MM.1S (cell line): ENCODE results near the gene PI4K2A.
A peak's percentile ranks its signal among the peaks of the same experiment; 100 is the strongest.

ENCODE experiments used
- DNase-seq: peaks from one replicate; pipeline ENCODE4 v3.0.0-alpha.2; 2015
- H2AFZ ChIP-seq: fragments of 300-600 bp; sonication (generic); 2 replicates; pipeline ENCODE4 v1.6.0; 2016; ENCODE audit warnings: antibody characterized with exemption, low read length
- H3F3A ChIP-seq: fragments of 300-600 bp; sonication (generic); 2 replicates; pipeline ENCODE4 v1.6.1; 2016; ENCODE audit warnings: mild to moderate bottlenecking, antibody characterized with exemption, low read length, moderate library complexity, mixed read lengths; ENCODE audit not compliant: insufficient read depth
- H3K27ac ChIP-seq: fragments of 300-600 bp; sonication (generic); 2 replicates; pipeline ENCODE4 v1.5.1; 2016; ENCODE audit warnings: mild to moderate bottlenecking, low read length
- H3K27me3 ChIP-seq: fragments of 300-600 bp; sonication (generic); replicated peaks from 2 replicates; pipeline ENCODE4 v1.6.0; 2016; ENCODE audit warnings: low read length; ENCODE audit not compliant: insufficient read depth
- H3K36me3 ChIP-seq: fragments of 300-600 bp; sonication (generic); replicated peaks from 2 replicates; pipeline ENCODE4 v1.6.1; 2016; ENCODE audit warnings: mild to moderate bottlenecking, low read length, mixed read lengths; ENCODE audit not compliant: insufficient read depth
- H3K4me1 ChIP-seq: fragments of 300-600 bp; sonication (generic); 2 replicates; pipeline ENCODE4 v1.6.1; 2016; ENCODE audit warnings: low read length, mixed read lengths
- H3K4me2 ChIP-seq: fragments of 300-600 bp; sonication (generic); 2 replicates; pipeline ENCODE4 v1.6.0; 2016; ENCODE audit warnings: low read depth, low read length
- H3K4me3 ChIP-seq: fragments of 300-600 bp; sonication (generic); 2 replicates; pipeline ENCODE4 v1.5.1; 2016; ENCODE audit warnings: low read length, mixed read lengths
- H3K79me2 ChIP-seq: fragments of 300-600 bp; sonication (generic); 2 replicates; pipeline ENCODE4 v1.6.1; 2016; ENCODE audit warnings: mixed run types, low read length, mixed read lengths
- H3K9ac ChIP-seq: fragments of 300-600 bp; sonication (generic); 2 replicates; pipeline ENCODE4 v1.6.1; 2016; ENCODE audit warnings: low read length, mixed read lengths
- H3K9me2 ChIP-seq: fragments of 300-600 bp; sonication (generic); replicated peaks from 2 replicates; pipeline ENCODE4 v1.6.1; 2016; ENCODE audit warnings: mild to moderate bottlenecking, low read length, mixed read lengths; ENCODE audit not compliant: insufficient read depth
- H3K9me3 ChIP-seq: fragments of 300-600 bp; sonication (generic); replicated peaks from 2 replicates; pipeline ENCODE4 v1.6.1; 2016; ENCODE audit warnings: mild to moderate bottlenecking, low read length, mixed read lengths; ENCODE audit not compliant: insufficient read depth
- H4K20me1 ChIP-seq: fragments of 300-600 bp; sonication (generic); 2 replicates; pipeline ENCODE4 v1.6.1; 2016; ENCODE audit warnings: mild to moderate bottlenecking, low read length, moderate library complexity, mixed read lengths; ENCODE audit not compliant: insufficient read depth
- EZH2 ChIP-seq: fragments of 300-600 bp; sonication (generic); optimal IDR thresholded peaks from 2 replicates; pipeline ENCODE3; 2017; ENCODE audit warnings: low read depth, mild to moderate bottlenecking, antibody characterized with exemption, low read length, mixed read lengths
- EZH2phosphoT487 ChIP-seq: fragments of 300-600 bp; sonication (generic); IDR thresholded peaks from 2 replicates; pipeline ENCODE4 v1.6.1; 2018; ENCODE audit warnings: antibody characterized with exemption, low read length
- TF ChIP-seq, protein P1 (sequence below): fragments of 300-600 bp; sonication (generic); IDR thresholded peaks from 2 replicates; pipeline ENCODE4 v1.5.1; 2016; ENCODE audit warnings: antibody characterized with exemption, low read length, mixed read lengths

The PI4K2A gene

DNA sequence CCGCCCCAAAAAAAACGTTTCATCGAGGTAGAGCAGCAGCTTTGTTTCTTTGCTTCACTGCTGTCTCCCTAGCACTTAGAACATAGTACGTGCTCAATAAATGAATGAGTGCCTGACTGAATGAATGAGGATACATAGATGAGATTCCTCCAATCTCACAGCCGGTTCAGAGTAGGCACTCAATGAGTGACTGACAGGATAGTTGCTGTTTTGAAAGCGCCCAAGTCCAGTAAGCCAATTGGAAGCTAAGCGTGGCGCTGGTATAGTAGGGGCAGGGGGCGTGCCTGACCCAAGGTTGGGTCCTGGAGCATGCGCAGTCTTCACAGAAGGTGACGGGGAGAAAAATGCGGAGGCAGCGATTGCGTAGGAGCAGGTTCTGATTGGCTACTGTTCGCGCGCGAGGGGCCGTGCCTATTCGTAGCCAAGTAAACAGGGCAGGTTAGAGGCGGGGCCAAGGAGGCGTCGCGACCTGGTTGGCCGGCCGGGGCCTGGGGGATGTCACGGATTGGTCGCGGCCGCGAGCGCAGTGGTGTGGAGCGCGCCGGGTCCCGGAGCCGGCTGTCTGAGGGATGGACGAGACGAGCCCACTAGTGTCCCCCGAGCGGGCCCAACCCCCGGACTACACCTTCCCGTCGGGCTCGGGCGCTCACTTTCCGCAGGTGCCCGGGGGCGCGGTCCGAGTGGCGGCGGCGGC is at the start of gene PI4K2A:
Gene PI4K2A, plus strand, starts transcription at position 498 of the 694 bp plus-strand sequence. Its CDS starts 72 bp downstream, at position 570.
- TF ChIP-seq EZH2phosphoT487 (no peak), EZH2 (no peak)
- TF ChIP-seq, protein P1, sequence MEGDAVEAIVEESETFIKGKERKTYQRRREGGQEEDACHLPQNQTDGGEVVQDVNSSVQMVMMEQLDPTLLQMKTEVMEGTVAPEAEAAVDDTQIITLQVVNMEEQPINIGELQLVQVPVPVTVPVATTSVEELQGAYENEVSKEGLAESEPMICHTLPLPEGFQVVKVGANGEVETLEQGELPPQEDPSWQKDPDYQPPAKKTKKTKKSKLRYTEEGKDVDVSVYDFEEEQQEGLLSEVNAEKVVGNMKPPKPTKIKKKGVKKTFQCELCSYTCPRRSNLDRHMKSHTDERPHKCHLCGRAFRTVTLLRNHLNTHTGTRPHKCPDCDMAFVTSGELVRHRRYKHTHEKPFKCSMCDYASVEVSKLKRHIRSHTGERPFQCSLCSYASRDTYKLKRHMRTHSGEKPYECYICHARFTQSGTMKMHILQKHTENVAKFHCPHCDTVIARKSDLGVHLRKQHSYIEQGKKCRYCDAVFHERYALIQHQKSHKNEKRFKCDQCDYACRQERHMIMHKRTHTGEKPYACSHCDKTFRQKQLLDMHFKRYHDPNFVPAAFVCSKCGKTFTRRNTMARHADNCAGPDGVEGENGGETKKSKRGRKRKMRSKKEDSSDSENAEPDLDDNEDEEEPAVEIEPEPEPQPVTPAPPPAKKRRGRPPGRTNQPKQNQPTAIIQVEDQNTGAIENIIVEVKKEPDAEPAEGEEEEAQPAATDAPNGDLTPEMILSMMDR: no peak
- Histone ChIP-seq H3K27ac (peak within 1 kb of the TSS; percentile 31; the same call in 1 of the 2 replicates), H3K36me3 (no peaks in the 10 kb centered on the region; the same call in 1 of the 2 replicates), H2AFZ (peak within 1 kb of the TSS; percentile 67), H3K4me1 (0 out of 2 replicates have a peak, but pooled peaks cover 4% of the 10 kb centered on the region), H3K9me3 (no peaks in the 10 kb centered on the region), H3K9me2 (no peaks in the 10 kb centered on the region), H3K79me2 (peaks cover 36% of the 10 kb centered on the region), H3K27me3 (no peaks in the 10 kb centered on the region), H3F3A (no peaks in the 10 kb centered on the region), H3K4me2 (peak within 1 kb of the TSS; percentile 88), H4K20me1 (0 out of 2 replicates have a peak, but pooled peaks cover 6% of the 10 kb centered on the region), H3K4me3 (peak within 1 kb of the TSS; percentile 95), H3K9ac (peak within 1 kb of the TSS; percentile 82)
- DNase-seq: peak; percentile 100

DNA sequence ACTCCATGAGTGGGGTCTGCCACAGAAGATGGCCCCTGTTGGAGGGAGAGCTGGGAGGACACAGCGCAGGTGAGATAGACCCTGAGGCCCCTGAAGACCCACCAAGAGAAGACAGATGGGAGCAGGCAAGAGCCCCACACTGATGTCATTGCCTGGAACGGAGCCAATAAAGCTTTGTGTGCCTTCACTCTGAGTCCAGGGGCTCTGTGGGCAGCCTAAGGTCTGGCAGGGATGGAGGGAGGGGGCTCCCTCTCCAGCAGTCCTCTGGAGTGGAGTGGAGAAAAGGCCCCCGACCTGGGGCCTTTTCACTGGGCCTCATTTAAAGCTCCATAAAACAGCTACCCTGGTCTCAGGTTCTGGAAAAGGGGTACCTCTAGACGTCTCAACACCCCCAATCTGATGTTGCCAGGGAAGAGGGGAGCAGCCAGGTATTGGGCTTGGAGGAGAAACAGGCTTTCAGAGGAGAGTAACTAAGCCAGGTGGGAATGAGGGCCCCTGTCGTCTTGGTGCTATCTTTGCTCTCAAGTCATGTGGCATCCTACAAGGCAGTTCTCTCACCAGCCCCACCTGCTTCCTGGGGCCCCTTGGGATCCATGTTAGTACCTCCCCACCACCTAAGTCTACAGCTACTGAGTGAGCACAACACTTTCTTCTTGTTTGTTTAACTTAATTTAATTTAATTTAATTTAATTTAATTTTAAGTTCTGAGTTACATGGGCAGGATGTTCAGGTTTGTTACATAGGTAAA is 49.5 kb upstream of the PI4K2A start:
- H3K4me3 ChIP-seq: no peak overlapping the region
- DNase-seq: no peak
- H3K9ac ChIP-seq: no peak overlapping the region
- TF ChIP-seq EZH2phosphoT487 (no peak), EZH2 (no peak)
- TF ChIP-seq, protein P1: no peak
- no peaks in the 10 kb centered on the region for H3K4me1 ChIP-seq
- H3K4me2 ChIP-seq: no peak overlapping the region
- H3K27me3 ChIP-seq: no peaks in the 10 kb centered on the region
- H3F3A ChIP-seq: no peaks in the 10 kb centered on the region
- H4K20me1 ChIP-seq: no peaks in the 10 kb centered on the region
- no peak overlapping the region for H3K27ac ChIP-seq
- no peaks in the 10 kb centered on the region for H3K79me2 ChIP-seq
- no peaks in the 10 kb centered on the region for H3K9me3 ChIP-seq
- no peaks in the 10 kb centered on the region for H3K36me3 ChIP-seq
- H2AFZ ChIP-seq: no peak overlapping the region
- H3K9me2 ChIP-seq: no peaks in the 10 kb centered on the region

DNA sequence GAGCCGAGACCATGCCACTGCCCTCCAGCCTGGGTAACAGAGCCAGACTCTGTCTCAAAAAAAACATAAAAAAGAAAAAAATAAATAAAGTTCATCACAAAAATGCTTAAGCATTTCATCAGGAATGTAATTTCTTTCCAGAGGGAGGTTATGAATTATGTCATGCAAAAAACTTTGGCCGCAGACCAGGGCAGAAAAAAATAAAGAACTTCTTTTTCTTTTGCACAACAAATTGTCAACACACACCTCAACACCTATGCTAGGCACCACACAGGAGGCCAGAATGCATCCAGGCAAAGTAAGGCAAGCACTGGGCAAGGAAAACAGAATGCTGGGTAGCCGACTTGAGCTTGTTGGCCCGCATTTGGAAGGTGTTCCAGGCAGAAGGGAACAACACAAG is 47.0 kb upstream of the PI4K2A start:
- Histone ChIP-seq H3K36me3 (no peaks in the 10 kb centered on the region), H2AFZ (no peak overlapping the region), H3K4me1 (no peaks in the 10 kb centered on the region), H3K79me2 (no peaks in the 10 kb centered on the region), H3K4me3 (no peak overlapping the region), H3K9me3 (no peaks in the 10 kb centered on the region), H3K9ac (no peak overlapping the region), H4K20me1 (no peaks in the 10 kb centered on the region), H3K9me2 (no peaks in the 10 kb centered on the region), H3K4me2 (no peak overlapping the region), H3F3A (no peaks in the 10 kb centered on the region), H3K27me3 (no peaks in the 10 kb centered on the region), H3K27ac (no peak overlapping the region)
- TF ChIP-seq EZH2phosphoT487: no peak
- TF ChIP-seq, protein P1: no peak
- TF ChIP-seq EZH2: no peak
- DNase-seq: no peak
